ENCODE results near the gene EIF3J. TPM values are rescaled to one million over a fixed set of nuclear protein-coding genes. Genes with fewer than 3 reads are reported as not detected.
A peak's percentile ranks its signal among the peaks of the same experiment; 100 is the strongest.

EIF3J gene
- total RNA-seq, 1 donor from 2014 or later: 59.5 TPM

- Mint-ChIP-seq H3K27ac (ENCODE audit: unreplicated experiment) (no peak overlapping the region), H3K27me3 (ENCODE audit: unreplicated experiment) (no peaks in the 10 kb centered on the region), H3K36me3 (ENCODE audit: unreplicated experiment) (peaks cover 2% of the 10 kb centered on the region), H3K4me1 (ENCODE audit: low read depth, unreplicated experiment) (no peaks in the 10 kb centered on the region), H3K4me3 (ENCODE audit: unreplicated experiment) (no peak overlapping the region), H3K9me3 (ENCODE audit: unreplicated experiment) (no peaks in the 10 kb centered on the region)
- DNase-seq: no peak
- TF ChIP-seq, protein P1, sequence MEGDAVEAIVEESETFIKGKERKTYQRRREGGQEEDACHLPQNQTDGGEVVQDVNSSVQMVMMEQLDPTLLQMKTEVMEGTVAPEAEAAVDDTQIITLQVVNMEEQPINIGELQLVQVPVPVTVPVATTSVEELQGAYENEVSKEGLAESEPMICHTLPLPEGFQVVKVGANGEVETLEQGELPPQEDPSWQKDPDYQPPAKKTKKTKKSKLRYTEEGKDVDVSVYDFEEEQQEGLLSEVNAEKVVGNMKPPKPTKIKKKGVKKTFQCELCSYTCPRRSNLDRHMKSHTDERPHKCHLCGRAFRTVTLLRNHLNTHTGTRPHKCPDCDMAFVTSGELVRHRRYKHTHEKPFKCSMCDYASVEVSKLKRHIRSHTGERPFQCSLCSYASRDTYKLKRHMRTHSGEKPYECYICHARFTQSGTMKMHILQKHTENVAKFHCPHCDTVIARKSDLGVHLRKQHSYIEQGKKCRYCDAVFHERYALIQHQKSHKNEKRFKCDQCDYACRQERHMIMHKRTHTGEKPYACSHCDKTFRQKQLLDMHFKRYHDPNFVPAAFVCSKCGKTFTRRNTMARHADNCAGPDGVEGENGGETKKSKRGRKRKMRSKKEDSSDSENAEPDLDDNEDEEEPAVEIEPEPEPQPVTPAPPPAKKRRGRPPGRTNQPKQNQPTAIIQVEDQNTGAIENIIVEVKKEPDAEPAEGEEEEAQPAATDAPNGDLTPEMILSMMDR (IDR thresholded peaks at IDR 0.05; ENCODE audit: partially characterized antibody, unreplicated experiment): no peak
Observed at GRCh38 chr15:44580105-44580504, 43.2 kb downstream of the EIF3J start.

DNA sequence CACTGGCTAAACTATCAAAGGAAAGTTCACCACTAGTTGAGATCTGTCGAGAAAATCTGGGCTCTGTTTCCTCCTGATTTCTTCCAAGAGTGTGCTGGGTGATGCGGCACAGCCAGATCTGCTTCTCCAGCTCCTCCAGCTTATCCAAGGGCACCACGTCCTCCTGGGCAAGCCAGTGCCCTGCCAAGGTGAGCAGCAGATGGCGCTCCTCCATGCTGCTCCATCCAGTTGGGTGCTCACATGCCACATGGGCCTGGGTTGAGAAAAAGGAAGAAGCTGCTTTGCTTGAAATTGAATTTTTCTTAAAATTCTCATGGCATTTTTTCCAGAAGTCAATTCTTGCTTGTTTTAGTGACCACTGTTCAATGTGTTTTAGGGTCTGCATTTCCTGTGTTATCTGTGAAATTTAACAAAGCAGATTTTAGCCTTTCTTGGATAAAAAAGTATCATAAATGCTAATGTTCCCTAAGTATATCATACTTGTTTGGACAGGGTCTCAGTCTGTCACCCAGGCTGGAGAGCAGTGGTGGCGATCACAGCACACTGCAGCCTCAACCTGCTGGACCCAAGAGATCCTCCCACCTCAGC lies 47.3 kb downstream of the EIF3J start:
- Mint-ChIP-seq H3K27ac (ENCODE audit: unreplicated experiment) (no peak overlapping the region), H3K27me3 (ENCODE audit: unreplicated experiment) (no peaks in the 10 kb centered on the region), H3K36me3 (ENCODE audit: unreplicated experiment) (no peaks in the 10 kb centered on the region), H3K9me3 (ENCODE audit: unreplicated experiment) (no peaks in the 10 kb centered on the region), H3K4me3 (ENCODE audit: unreplicated experiment) (no peak overlapping the region), H3K4me1 (ENCODE audit: low read depth, unreplicated experiment) (no peaks in the 10 kb centered on the region)
- peak; percentile 23 for DNase-seq
- TF ChIP-seq, protein P1 (IDR thresholded peaks at IDR 0.05; ENCODE audit: partially characterized antibody, unreplicated experiment): no peak

DNA sequence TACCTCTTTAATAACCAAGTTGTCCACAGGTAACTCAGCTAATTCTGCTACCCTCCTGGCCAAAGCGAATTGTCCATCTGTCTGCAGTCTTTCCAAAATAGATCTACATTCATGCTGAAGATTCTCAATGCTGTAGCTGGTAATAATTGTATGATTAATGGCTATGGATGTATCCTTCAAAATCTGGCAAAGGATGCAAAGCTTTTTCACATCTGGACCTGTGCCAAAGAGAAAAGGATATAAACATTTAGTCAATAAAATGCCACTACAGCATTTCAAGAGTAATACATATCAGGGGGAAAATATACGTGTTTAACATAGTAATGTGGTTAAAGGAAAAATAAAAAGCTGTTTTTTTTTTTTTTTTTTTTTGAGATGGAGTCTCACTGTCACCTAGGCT lies 48.7 kb downstream of the EIF3J start:
- Mint-ChIP-seq H3K36me3 (ENCODE audit: unreplicated experiment) (no peaks in the 10 kb centered on the region), H3K9me3 (ENCODE audit: unreplicated experiment) (no peaks in the 10 kb centered on the region), H3K27me3 (ENCODE audit: unreplicated experiment) (no peaks in the 10 kb centered on the region), H3K4me1 (ENCODE audit: low read depth, unreplicated experiment) (no peaks in the 10 kb centered on the region), H3K27ac (ENCODE audit: unreplicated experiment) (no peak overlapping the region), H3K4me3 (ENCODE audit: unreplicated experiment) (no peak overlapping the region)
- TF ChIP-seq, protein P1 (IDR thresholded peaks at IDR 0.05; ENCODE audit: partially characterized antibody, unreplicated experiment): no peak
- DNase-seq: no peak

DNA sequence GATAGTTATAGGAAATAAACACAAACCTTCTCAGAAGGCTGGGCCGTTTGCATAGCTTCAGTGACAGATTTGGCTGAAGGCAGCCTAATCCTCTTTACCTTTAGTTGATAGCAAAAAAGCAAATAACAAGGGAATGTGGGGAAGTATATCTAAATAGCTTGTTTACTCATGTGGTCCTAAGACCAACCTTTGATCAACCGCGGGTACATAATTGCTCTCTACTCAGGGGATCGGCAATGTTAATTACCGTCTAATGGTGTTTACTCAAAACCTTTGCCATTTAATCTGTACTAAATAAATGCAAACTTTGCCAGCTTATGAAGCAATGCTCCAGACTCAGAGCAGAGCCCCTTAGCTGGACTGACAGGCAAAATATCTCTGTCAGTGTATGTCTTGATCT lies 51.6 kb downstream of the EIF3J start:
- no peak overlapping the region for H3K27ac Mint-ChIP-seq (ENCODE audit: unreplicated experiment)
- no peaks in the 10 kb centered on the region for H3K4me1 Mint-ChIP-seq (ENCODE audit: low read depth, unreplicated experiment)
- TF ChIP-seq, protein P1 (IDR thresholded peaks at IDR 0.05; ENCODE audit: partially characterized antibody, unreplicated experiment): no peak
- H3K9me3 Mint-ChIP-seq (ENCODE audit: unreplicated experiment): no peaks in the 10 kb centered on the region
- H3K27me3 Mint-ChIP-seq (ENCODE audit: unreplicated experiment): no peaks in the 10 kb centered on the region
- no peak for DNase-seq
- no peak overlapping the region for H3K4me3 Mint-ChIP-seq (ENCODE audit: unreplicated experiment)
- no peaks in the 10 kb centered on the region for H3K36me3 Mint-ChIP-seq (ENCODE audit: unreplicated experiment)

DNA sequence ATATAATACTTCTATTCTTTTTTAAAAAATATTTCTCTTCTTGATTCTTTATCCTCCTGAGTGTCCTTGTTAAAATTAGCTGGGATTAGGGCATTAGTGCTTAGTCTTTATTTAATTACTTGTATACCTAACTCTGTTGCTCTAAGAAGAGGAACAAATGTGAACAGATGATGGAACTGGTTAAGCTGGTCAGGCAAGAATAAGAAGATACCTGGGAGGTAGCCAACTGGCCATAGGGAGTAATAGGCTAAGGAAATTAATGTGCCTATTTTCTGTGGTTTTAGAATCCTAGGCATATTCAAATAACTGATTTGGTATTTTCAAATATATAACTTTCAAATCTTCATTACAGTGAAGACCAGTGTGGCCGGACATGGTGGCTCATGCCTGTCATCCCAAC lies 54.4 kb downstream of the EIF3J start:
- H3K4me1 Mint-ChIP-seq (ENCODE audit: low read depth, unreplicated experiment): no peaks in the 10 kb centered on the region
- H3K27me3 Mint-ChIP-seq (ENCODE audit: unreplicated experiment): no peaks in the 10 kb centered on the region
- no peaks in the 10 kb centered on the region for H3K9me3 Mint-ChIP-seq (ENCODE audit: unreplicated experiment)
- TF ChIP-seq, protein P1 (IDR thresholded peaks at IDR 0.05; ENCODE audit: partially characterized antibody, unreplicated experiment): no peak
- H3K36me3 Mint-ChIP-seq (ENCODE audit: unreplicated experiment): no peaks in the 10 kb centered on the region
- DNase-seq: no peak
- H3K4me3 Mint-ChIP-seq (ENCODE audit: unreplicated experiment): no peak overlapping the region
- no peak overlapping the region for H3K27ac Mint-ChIP-seq (ENCODE audit: unreplicated experiment)
